Kidney (tissue), 14 donors: ENCODE measurements around the gene MAP1A. TPM values are rescaled to one million over a fixed set of nuclear protein-coding genes. Genes with fewer than 3 reads are reported as not detected.
A peak's percentile ranks its signal among the peaks of the same experiment; 100 is the strongest.

ENCODE experiments used
- DNase-seq, 5 donors: peaks; one replicate each; pipeline ENCODE4 v3.0.0-alpha.2; 2013 to 2020
- FAIRE-seq: peaks from 2 replicates; lab custom pipeline; 2012; peaks lifted over from hg19 to GRCh38; lab: Jason Lieb, UNC
- H3K27ac ChIP-seq, 2 donors: one replicate each; pipeline ENCODE4 v1.7.0; 2013; ENCODE audit warnings: low read depth in 2 of 2, low read length in 2 of 2, inconsistent platforms in 1 of 2
- H3K27me3 ChIP-seq: one replicate; pipeline ENCODE4 v1.7.1; 2013; ENCODE audit warnings: low read length, inconsistent platforms; ENCODE audit not compliant: control insufficient read depth, insufficient read depth
- H3K36me3 ChIP-seq, 3 donors: one replicate each; pipeline versions ENCODE4 v1.7.0 to v1.7.1; 2013; ENCODE audit warnings: low read length in 3 of 3, control low read depth in 1 of 3, inconsistent platforms in 1 of 3; ENCODE audit not compliant: insufficient read depth in 3 of 3, control insufficient read depth in 2 of 3
- H3K4me1 ChIP-seq, 3 donors: one replicate each; pipeline versions ENCODE4 v1.7.0 to v1.7.1; 2013; ENCODE audit warnings: low read length in 3 of 3, inconsistent platforms in 1 of 3, low read depth in 1 of 3; ENCODE audit not compliant: control insufficient read depth in 2 of 3, insufficient read depth in 2 of 3
- H3K4me3 ChIP-seq, 3 donors: one replicate each; pipeline versions ENCODE4 v1.7.0 to v1.8.1; 2013; ENCODE audit warnings: low read length in 3 of 3, control low read depth in 1 of 3, inconsistent platforms in 1 of 3
- H3K9ac ChIP-seq, 3 donors: one replicate each; pipeline versions ENCODE4 v1.7.0 to v1.7.1; 2013; ENCODE audit warnings: low read length in 3 of 3, control low read depth in 1 of 3, inconsistent platforms in 1 of 3
- H3K9me3 ChIP-seq, 3 donors: one replicate each; pipeline versions ENCODE4 v1.7.0 to v1.7.1; 2013; ENCODE audit warnings: low read length in 3 of 3, control low read depth in 1 of 3, inconsistent platforms in 1 of 3; ENCODE audit not compliant: control insufficient read depth in 2 of 3, insufficient read depth in 1 of 3
- intact Hi-C: fragments of 100-400 bp; cut with DNase I; formaldehyde crosslinking; loops from one replicate; pipeline ENCODE4 v1.11.1; 2022
- polyA plus RNA-seq: library from polyadenylated mRNA; stranded (reverse); fragments of 350-450 nt; fragmentation: Illumina TruSeq; extraction: RNeasy Lipid Tissue Mini Kit (QIAGEN cat#74804); gene quantifications from one replicate; pipeline ENCODE4 v1.2.3, GENCODE V29; 2014; ENCODE audit warnings: low read depth, low replicate concordance; ENCODE audit not compliant: insufficient read depth
- total RNA-seq: library from RNA; stranded (reverse); fragmentation: NEBNext Ultra II Directional; extraction: Animal tissue kit (Norgen Biotek cat#: 25700); gene quantifications from one replicate; pipeline ENCODE4 v1.2.1, GENCODE V29; 2021
- TF ChIP-seq, protein P1 (sequence below): IDR thresholded peaks from 3 replicates; pipeline ENCODE4 v1.5.1; 2012; ENCODE audit warnings: mild to moderate bottlenecking, moderate library complexity, borderline replicate concordance; ENCODE audit not compliant: insufficient read depth; ENCODE audit errors: extremely low read depth
- donor health status: control.
- donor health status: control.
- donor health status: control.
- donor health status: control.
- donor health status: control.
- donor health status: DM: yes; HTN: yes; CAD: no.
- donor health status: Normal renal cell carcinoma (clear cell type).

MAP1A gene
- total and polyA plus RNA-seq, 2 donors from 2014 or later, result 2.7 to 9.3 TPM

DNA sequence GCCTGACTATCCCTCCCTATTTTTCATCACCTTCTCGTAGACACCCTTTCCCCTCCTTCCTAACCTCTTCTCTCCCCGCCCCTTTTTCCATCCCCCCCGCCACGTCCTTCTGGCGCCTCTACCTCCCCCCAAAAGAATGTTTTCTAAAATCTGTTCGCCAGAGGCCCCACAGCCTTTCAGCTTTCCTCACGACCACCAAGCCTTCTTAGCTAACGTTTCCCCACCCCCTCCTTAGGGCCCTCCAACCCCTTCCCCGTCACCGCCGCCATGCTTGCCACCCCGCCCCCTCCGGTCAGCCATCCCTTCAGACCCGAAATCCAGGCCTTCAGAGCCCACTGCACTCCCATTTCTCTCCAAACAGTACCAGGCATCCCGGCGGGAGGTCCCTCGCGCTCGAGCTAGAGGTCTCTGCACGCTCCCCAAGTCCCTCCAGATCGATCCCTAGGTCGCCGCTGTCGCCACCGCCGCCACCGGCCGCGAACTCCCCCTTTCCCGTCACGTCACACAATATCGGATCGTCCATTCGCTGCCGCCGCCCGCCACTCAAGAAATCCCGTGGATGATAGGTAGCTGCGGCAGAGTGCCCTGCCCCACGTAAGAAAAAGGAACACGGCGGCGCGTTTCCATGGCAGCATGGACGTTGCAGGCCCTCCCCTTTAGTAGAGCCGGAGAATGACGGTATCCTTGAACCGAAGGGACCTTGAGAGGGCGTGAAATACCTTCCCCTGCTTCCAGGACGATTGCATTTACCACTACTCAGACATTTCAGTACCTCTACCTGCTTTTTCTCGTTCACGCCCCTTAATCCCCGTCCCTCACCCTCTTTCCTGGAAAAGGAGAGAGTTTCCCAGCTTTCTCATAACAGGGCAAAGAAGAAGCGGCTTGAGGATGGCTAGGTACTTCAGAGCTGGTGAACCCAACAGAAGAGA is 24.5 kb upstream of the MAP1A start, which contains the start of gene TP53BP1:
Gene TP53BP1, minus strand, starts transcription at position 484 of the 929 bp plus-strand sequence. Its CDS starts 113 bp downstream, at position 371.
- Histone ChIP-seq H3K9ac (peak within 1 kb of the TSS; percentile 77 to 98 (median 93)), H3K4me3 (peak within 1 kb of the TSS; percentile 92 to 99 (median 95)), H3K27ac (peak within 1 kb of the TSS; percentile 92 to 94), H3K9me3 (no peaks in the 10 kb centered on the region), H3K4me1 (peaks cover 2 to 10% (median 3%) of the 10 kb centered on the region in 3 donors), H3K36me3 (peaks cover under 1 to 11% (median 4%) of the 10 kb centered on the region in 3 donors), H3K27me3 (no peaks in the 10 kb centered on the region)
- intact Hi-C loops, result no loop called here
- peak; percentile 96 to 98 (median 98) for DNase-seq
- TF ChIP-seq, protein P1, sequence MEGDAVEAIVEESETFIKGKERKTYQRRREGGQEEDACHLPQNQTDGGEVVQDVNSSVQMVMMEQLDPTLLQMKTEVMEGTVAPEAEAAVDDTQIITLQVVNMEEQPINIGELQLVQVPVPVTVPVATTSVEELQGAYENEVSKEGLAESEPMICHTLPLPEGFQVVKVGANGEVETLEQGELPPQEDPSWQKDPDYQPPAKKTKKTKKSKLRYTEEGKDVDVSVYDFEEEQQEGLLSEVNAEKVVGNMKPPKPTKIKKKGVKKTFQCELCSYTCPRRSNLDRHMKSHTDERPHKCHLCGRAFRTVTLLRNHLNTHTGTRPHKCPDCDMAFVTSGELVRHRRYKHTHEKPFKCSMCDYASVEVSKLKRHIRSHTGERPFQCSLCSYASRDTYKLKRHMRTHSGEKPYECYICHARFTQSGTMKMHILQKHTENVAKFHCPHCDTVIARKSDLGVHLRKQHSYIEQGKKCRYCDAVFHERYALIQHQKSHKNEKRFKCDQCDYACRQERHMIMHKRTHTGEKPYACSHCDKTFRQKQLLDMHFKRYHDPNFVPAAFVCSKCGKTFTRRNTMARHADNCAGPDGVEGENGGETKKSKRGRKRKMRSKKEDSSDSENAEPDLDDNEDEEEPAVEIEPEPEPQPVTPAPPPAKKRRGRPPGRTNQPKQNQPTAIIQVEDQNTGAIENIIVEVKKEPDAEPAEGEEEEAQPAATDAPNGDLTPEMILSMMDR, result no peak
- FAIRE-seq, result peak; percentile 90

DNA sequence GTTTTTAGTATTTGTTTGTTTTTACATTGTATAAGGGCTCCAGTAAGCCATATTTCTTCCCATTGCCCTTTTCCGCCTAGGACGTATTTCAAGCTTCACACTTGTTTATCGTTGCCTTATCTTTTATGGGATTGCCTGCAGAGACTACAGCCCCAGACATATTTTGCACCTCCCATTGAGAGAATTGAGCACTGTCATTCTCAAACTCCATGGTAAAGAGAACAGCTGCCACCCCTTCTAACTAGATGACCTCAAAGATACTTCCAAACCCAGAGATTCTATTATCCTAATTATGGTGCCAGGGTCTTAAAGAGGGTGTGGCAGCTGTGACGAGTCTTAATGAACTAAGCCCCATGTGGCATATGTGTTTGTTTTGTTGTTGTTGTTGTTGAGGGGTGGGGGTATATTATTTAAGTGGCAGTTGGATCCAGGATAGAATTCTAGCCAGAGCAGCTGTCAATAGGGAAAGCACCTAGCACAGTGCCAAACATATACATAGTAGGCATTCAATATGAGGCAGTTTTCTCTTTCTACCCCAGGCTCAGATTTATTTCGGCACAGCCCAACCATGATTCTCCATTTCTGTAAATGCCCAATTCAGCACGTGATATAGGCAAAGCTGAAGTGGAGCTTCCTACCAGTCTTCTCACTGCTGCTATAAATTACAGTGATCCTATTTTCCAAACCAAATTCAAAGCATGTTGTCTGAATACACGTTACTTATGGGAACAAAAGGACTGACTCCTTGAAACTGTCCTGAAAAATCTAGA is 23.5 kb upstream of the MAP1A start:
- peak overlapping the region in 1 of 2 donors; percentile 34 for H3K27ac ChIP-seq
- H3K9ac ChIP-seq, result peak overlapping the region in 2 of 3 donors; percentile 93 to 98
- TF ChIP-seq, protein P1, result no peak
- no peak for DNase-seq
- no peaks in the 10 kb centered on the region for H3K9me3 ChIP-seq
- H3K4me1 ChIP-seq, result peaks cover 2 to 10% (median 3%) of the 10 kb centered on the region in 3 donors
- peaks cover 0 to 9% (median 0%) of the 10 kb centered on the region in 3 donors for H3K36me3 ChIP-seq
- no peak for FAIRE-seq
- no peaks in the 10 kb centered on the region for H3K27me3 ChIP-seq
- H3K4me3 ChIP-seq, result peak overlapping the region; percentile 92 to 99 (median 95)
- intact Hi-C loops, result no loop called here

DNA sequence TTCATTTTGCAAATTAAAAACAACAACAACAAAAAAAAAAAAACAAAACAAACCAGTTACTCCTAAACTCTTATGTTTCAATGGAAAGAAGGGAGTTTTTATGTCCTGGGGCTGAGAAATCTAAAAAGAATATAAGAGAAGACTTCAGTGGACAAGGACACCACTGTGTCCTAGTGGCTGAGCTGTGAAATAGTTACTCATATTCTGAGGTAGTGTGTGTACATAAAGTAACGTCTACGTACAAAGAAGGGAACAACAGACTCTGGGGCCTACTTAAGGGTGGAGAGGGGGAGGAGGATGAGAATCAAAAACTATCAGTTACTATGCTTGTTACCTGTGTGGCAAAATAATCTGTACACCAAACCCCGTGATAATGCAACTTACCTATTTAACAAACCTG is 18.4 kb upstream of the MAP1A start:
- Histone ChIP-seq H3K4me3 (no peak overlapping the region), H3K9ac (no peak overlapping the region), H3K9me3 (no peaks in the 10 kb centered on the region), H3K4me1 (no peaks in the 10 kb centered on the region), H3K36me3 (no peaks in the 10 kb centered on the region), H3K27ac (no peak overlapping the region), H3K27me3 (no peaks in the 10 kb centered on the region)
- TF ChIP-seq, protein P1, result no peak
- intact Hi-C loops, result no loop called here
- DNase-seq (no peak), FAIRE-seq (no peak)
